Astrocyte (in vitro differentiated cells and primary cell): Measurements from ENCODE around the gene NMBR.

Experiments
- EZH2 ChIP-seq: IDR thresholded peaks from 2 replicates; pipeline ENCODE4 v1.6.1; 2012; ENCODE audit warnings: mild to moderate bottlenecking, low read length, inconsistent platforms; ENCODE audit not compliant: insufficient read depth
- TF ChIP-seq, protein P1 (sequence below): IDR thresholded peaks from 2 replicates; pipeline ENCODE4 v1.5.1; 2011; ENCODE audit warnings: low read depth, mild to moderate bottlenecking, inconsistent platforms, low read length, moderate library complexity; ENCODE audit not compliant: insufficient read depth

DNA sequence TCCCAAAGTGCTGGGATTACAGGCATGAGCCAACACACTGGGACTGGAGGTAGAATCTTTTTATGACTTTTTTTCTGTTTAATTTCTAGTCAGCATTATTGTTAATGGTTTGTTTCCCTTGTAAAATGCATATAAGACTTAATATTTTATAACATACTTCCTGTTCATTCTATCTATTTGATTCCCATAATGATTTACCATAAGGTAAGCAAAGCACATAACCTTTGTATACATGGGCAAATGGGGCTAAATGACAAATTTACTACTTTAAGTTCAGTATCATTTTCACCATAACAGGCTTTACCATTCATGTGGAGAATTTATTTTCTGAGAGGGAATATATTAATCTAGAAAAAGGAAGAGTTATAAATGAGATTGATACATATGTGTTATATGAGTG lies 24.4 kb upstream of the NMBR start:
- TF ChIP-seq, protein P1, sequence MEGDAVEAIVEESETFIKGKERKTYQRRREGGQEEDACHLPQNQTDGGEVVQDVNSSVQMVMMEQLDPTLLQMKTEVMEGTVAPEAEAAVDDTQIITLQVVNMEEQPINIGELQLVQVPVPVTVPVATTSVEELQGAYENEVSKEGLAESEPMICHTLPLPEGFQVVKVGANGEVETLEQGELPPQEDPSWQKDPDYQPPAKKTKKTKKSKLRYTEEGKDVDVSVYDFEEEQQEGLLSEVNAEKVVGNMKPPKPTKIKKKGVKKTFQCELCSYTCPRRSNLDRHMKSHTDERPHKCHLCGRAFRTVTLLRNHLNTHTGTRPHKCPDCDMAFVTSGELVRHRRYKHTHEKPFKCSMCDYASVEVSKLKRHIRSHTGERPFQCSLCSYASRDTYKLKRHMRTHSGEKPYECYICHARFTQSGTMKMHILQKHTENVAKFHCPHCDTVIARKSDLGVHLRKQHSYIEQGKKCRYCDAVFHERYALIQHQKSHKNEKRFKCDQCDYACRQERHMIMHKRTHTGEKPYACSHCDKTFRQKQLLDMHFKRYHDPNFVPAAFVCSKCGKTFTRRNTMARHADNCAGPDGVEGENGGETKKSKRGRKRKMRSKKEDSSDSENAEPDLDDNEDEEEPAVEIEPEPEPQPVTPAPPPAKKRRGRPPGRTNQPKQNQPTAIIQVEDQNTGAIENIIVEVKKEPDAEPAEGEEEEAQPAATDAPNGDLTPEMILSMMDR, result no peak
- TF ChIP-seq EZH2, result no peak
